ENCODE data around the gene MEGF11.

The MEGF11 gene

DNA sequence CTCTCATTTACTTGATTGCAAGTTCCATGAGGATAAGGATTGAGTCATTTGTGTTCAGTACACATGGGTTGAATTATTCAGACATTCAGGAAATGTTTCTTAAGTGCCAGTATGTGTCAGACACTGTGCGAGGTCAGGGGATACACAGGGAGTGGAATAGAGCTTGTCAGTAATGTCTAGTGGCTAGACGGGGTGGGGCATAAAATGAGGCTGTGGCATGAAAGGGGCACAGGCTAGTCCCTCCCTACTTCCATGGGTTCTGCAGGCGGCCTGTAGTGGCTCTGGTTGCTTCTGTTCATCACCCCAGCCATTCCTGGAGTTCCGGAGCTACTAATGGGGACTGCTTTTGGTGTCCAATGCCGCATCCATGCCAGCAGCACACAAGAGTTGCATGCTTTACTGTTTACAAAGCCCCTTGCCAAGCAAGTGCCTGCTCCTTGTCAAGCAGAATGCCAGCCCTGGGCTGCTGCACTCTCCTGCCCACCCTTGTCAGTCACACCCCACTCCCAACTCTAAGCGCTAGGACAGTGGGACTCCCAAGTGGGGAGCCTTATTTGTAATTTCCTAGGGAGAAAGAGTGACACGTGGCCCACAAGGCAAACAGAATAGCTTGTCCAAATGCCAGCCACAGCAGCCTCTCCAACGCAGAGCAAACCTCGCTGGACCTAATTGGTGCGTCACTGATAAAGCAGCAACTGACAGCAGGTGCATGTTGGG, 313.5 kb downstream of the MEGF11 start:
- no peak for DNase-seq (ENCODE audit: low spot score)

DNA sequence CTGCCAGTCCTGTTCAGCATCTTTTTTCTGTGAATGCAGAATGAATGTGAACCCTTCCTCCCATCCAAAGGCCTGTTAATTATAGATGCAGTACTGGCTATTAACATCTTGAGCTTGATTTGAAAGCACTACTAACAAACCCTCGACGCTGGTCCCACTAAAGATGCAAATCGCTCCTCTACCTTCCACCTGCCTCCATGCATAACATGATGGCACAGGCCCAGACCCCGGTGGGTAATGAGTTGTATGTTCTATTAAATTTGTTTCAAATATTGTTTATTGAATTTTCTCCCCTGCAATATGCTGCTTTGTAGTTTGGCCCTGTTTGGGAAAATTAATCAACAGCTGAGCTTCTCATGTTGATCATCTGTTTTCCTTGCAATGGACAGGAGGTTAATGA, 314.9 kb downstream of the MEGF11 start:
- DNase-seq (ENCODE audit: low spot score), result no peak

DNA sequence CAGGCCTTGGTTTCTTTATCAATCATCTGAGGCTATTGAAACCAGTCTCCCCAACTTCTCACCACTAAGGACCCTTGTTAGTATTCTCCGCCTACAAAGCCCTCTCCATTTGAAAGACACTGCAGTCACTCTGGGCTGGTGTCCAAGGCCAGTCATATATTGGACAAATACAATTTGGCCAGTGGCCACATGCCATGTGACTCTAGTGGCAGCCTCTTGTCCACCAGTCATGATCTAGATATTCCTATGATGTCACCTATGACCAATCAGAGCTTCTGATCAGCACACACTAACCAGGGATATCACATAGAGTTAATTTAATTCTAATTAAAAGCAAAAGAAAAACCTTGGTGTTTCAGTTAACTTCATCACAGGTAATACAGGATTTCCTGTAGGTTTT, 316.1 kb downstream of the MEGF11 start:
- peak; percentile 40 for DNase-seq (ENCODE audit: low spot score)

GRCh38 chr15:65937054-65937453, 316.5 kb downstream of the MEGF11 start:
- peak; percentile 9 for DNase-seq (ENCODE audit: low spot score)

DNA sequence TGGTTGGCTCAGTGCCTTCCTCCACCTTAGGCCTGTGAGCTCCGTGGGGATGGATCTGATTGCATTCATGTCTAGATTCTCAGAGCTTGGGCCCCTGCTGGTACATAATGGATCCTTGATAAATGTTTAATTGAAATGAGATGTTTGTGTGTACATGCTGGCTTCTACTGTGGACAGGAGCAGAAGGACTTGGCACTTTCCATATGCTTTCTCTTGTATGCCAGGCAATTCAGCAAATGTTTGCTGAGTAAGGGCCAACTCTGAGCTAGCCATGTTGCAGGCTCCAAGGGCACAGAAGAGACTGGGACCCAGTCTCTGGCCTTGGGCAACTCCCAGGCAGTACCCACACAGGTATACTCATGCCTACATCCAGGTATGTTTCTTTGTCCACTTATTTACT, 317.3 kb downstream of the MEGF11 start:
- DNase-seq (ENCODE audit: low spot score), result no peak

DNA sequence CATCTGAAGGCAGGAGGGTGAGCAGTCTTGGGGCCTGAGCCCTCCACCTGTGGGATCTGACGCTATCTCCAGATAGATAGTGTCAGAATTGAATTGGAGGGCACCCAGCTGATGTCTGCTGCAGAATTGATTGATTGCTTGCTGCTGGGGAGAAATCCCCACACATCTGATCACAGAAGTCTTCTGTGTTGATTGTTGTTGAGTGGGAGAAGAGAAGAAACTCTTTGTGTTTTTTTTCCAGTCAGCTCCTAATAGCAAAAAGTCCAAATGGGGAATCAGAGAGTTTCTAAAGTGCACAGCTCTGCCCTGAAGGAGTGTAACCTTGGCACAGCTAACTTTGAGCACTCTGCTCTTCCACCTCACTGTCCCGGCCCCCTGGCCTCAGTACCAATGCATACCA, 318.2 kb downstream of the MEGF11 start:
- no peak for DNase-seq (ENCODE audit: low spot score)

DNA sequence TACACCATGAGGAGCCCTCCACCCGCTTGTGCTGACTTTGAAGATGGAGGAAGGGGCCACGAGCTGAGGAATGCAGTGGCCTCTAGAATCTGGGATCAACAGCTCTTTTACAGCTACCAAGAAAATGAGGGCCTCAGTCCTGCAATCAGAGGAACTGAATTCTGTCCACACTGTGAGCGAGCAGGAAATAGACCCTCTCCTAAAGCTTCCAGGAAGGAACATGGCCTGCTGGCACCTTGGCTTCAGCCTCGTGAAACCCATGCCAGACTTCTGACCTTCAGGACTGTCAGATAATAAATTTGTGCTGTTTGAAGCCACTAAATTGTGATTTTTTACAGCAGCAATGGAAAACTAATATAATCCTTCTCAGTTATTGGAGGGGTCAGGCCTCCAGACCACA, 322.3 kb downstream of the MEGF11 start:
- DNase-seq (ENCODE audit: low spot score), result no peak

DNA sequence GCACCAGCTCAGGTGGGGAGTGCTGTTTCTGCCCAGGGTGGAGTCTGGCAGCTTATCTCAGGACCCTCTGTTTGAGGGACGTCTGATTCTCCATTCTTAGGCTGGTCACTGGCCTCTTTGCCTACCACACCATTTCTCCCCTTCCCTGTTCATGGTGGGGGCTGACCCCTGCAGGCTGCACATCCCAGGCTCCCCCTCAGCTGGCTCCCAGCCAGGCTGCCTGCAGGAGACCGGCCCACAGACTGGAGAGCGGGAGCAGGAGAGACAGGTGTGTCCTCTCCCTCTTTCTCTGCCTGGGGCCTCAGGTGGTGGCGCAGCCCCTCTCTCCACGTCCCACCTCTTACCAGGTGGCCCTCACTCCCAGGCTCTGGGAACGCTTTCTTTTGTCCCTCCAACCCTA, 323.4 kb downstream of the MEGF11 start:
- no peak for DNase-seq (ENCODE audit: low spot score)

- DNase-seq (ENCODE audit: low spot score), result no peak
Measured at GRCh38 chr15:65929573-65929972, 324.0 kb downstream of the MEGF11 start.

DNA sequence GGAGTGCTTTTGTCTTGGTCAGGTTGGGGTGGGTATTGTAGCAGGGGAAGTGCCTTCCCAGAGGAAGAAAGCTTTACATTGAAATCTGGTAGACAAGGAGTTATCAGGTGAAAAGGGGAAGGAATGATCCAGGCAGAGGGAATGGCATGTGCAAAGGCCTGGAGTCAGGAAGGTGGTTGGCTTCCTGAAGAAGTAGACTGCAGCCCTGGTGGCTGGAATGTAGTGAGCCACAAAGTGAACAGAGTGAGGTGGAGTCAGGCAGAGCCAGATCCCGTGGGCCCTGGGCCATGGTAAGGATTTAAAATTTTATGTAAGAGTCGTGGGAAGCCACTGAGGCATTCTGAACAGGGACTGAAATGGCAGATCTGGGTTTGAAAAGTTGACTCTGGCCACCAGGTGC, 326.0 kb downstream of the MEGF11 start:
- no peak for DNase-seq (ENCODE audit: low spot score)

DNA sequence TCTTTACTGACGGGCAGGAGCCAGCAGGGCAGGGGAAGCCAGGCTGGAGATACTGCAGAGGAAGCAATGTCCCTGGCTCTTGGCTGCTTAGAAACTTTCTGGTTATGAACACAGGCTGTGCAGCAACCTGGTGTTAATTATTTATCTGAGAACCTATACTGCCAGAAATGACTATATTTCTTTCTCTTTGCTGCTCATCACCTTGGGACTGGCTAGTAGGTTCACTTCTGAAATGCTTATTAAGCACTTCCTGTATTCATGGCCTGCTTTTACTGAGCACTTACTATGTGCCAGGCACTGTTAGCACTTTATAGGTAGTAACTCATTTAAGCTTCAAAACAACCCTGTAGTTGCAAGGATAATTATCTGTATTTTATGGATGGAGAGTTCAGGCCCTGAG, 326.7 kb downstream of the MEGF11 start:
- DNase-seq (ENCODE audit: low spot score), result no peak

GRCh38 chr15:65926459-65926858, 327.1 kb downstream of the MEGF11 start:
- DNase-seq (ENCODE audit: low spot score), result no peak

DNA sequence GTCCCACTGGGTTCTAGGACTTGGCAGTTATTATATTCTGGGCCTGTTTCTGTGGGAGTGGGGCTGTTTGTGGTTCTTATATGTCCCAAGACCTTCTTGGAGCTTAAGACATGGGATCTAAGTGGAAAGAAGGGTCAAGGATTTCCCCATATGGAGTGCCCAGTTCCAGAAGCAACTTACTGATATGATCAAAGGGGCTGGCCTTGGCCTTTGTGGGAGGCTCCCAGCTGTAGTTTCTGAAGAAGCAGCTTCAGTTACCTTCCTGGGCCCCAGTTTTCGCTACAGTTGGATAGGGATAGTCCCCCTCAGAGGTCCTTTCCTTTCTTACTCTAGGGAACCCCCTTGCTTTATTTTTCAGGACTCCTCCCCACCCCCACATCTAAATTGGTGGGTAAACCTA, 328.2 kb downstream of the MEGF11 start:
- no peak for DNase-seq (ENCODE audit: low spot score)

DNA sequence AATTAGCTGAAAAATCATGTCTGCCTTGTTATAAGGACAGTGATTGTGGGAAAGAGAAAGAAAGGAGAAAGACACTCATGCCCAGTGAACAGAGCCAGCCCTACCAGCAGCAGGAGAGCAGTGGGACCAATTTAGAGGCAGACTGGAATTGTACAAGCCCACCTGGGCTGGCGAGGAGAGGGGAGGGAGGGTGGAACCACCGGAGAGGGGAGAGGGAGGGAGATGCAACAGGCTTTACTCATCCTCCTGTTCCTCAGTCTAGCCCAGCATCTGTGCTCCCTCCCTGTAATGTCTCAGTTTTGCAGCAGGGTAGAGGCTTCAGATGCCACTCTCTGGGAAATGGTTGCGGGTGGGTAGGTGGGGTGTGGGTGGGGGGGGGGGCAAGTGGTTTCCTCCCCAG, 329.5 kb downstream of the MEGF11 start:
- DNase-seq (ENCODE audit: low spot score), result no peak

DNA sequence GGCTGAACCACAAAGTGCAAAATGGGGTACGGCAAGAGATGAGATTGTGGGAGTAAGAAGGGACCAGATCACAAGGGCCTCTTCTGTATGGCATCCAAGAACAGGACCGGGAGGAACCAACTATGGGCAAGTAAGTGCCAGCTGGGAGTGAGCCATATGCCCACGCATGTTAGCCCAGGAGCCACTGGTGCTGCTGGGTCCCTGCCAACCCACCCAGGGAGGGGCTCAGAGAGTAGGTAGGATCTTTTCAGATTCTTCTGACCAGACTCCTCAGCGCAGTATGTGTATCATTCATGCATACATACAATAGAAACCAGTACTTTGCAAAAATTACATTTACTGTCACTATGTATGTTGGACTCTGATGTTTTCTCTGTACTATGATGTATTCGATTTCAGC, 330.3 kb downstream of the MEGF11 start:
- DNase-seq (ENCODE audit: low spot score), result no peak

DNA sequence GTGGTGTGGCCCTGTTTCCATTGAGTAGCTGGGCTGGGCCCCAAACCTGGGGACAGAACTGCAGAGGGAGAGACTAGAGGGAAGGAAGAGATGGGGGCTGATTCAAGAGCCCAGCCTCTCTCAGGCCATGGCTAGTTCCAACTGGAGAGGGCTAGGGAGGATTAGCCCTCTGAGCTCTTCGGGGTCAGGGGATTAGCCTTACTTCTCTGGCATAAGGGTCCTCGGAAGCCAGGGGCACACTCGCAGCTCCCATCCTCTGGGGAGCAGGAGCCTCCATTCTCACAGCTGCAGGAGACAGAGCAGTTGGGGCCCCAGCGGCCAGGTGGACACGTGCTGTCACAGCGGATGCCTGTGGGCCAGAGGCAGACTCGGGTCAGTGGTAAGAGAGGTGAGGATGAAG, 330.9 kb downstream of the MEGF11 start:
- no peak for DNase-seq (ENCODE audit: low spot score)

GRCh38 chr15:65921780-65922179, 331.8 kb downstream of the MEGF11 start:
- DNase-seq (ENCODE audit: low spot score), result no peak

DNA sequence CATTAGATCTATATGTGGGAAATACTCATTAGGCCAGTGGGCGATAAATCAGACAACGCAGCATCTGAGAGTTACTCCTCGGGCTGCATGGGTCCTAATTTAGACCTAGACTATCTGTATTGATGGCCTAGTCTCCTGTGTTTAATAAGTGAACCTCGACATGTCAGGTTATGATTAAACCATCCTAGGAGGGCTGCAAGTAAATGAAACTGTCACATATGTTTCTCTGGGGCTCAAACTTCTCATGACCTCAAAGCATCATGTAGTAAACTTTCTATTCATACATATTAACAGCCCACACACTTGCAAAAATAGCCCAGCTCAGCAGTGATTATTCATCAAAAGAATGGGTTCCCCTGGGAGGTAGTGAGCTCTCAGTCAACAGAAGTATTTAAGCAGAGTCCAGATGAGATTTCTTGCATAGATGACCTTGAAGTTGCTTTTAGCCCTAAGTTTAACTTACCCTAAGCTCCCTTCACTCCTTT, 332.7 kb downstream of the MEGF11 start:
- DNase-seq (ENCODE audit: low spot score), result peak; percentile 10

GRCh38 chr15:65920121-65920520, 333.4 kb downstream of the MEGF11 start:
- no peak for DNase-seq (ENCODE audit: low spot score)

DNA sequence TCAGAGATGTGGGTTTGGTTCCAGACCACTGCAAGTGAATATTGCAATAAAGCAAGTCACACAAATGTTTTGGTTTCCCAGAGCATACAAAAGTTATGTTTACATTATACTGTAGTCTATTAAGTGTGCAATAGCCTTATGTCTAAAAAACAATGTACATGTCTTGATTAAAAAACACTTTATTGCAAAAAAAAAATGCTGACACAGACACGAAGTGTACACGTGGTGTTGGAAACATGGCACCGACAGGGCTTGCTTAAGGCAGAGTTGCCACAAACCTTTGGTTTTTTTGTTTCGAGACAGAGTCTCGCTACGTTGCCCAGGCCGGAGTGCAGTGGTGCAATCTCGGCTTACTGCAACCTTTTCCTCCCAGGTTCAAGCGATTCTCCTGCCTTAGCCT, 334.2 kb downstream of the MEGF11 start:
- no peak for DNase-seq (ENCODE audit: low spot score)

GRCh38 chr15:65918945-65919344, 334.6 kb downstream of the MEGF11 start:
- DNase-seq (ENCODE audit: low spot score), result no peak

- DNase-seq (ENCODE audit: low spot score), result no peak
Measured at GRCh38 chr15:65918357-65918920, 335.1 kb downstream of the MEGF11 start.

DNA sequence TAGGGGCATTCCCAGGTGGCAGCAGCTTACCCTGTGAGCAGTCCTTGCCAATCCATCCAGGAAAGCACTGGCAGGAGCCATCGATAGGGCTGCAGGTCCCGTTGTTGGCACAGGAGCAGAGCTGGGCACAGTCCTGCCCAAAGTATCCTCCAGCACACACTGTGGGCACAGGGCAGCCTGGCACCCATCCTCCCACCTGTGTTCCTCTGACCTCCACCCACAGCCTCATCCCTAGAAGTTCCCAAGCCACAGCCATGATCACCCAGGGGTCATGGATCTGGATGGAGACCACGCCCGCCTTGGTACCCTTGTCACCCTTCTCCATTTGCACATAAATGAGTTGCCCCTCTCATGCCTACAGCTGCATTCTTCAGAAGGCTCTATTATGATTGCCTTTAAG, 335.6 kb downstream of the MEGF11 start:
- DNase-seq (ENCODE audit: low spot score), result no peak

DNA sequence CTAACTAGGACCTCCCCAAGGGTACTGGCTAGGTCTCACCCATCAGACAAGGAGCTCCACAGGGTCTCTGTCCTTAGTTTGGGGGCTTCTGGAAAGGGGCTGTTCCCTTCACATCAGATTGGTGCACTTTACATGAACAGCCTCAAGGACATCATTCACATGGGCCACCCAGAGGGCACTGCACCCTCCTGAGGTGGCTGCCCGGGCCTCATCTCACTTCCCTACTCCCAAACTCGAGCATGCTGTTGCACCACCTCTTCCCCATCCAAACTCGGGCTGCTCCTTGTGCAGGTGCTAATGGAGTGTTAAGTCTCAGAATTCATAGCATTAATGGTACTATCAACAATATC, 336.2 kb downstream of the MEGF11 start:
- DNase-seq (ENCODE audit: low spot score), result no peak
